Activated T-helper 2 cell treated with anti-CD3 and anti-CD28 coated beads, Interferon-gamma antibody, Interleukin-2, Interleukin-4, amounts not matched to agents 10 μg/mL and 5 μg/mL and 100 μg/mL, durations not matched to agents 14 hours and 24 hours and 36 hours (primary cell): ENCODE measurements around the gene TMPRSS12. TPM values are rescaled to one million over a fixed set of nuclear protein-coding genes. Genes with fewer than 3 reads are reported as not detected.
"Not testable (repeated sequence)": the region's sequence is repeated elsewhere in the genome, so short reads cannot be mapped to it uniquely, and the experiment has no call there.

Experiments
- DNase-seq: peaks from one replicate; pipeline ENCODE4 v3.0.0; 2021; ENCODE audit warnings: low spot score
- H3K27ac Mint-ChIP-seq: one replicate; pipeline ENCODE4 v1.8.0; 2021; ENCODE audit warnings: mixed read lengths
- H3K27me3 Mint-ChIP-seq: one replicate; pipeline ENCODE4 v1.8.0; 2021; ENCODE audit warnings: low read depth, mixed read lengths
- H3K36me3 Mint-ChIP-seq: one replicate; pipeline ENCODE4 v1.8.0; 2021; ENCODE audit warnings: low read depth, mixed read lengths
- H3K4me1 Mint-ChIP-seq: one replicate; pipeline ENCODE4 v1.8.0; 2021; ENCODE audit warnings: low read depth, mixed read lengths
- H3K4me3 Mint-ChIP-seq: one replicate; pipeline ENCODE4 v1.8.0; 2021; ENCODE audit warnings: low read depth, mild to moderate bottlenecking, moderate library complexity, mixed read lengths
- H3K9me3 Mint-ChIP-seq: one replicate; pipeline ENCODE4 v1.8.0; 2021; ENCODE audit warnings: mixed read lengths
- intact Hi-C: fragments of 100-400 bp; cut with micrococcal nuclease; formaldehyde crosslinking; loops from one replicate; pipeline ENCODE4 v1.15.1; 2023
- total RNA-seq: library from RNA; stranded (reverse); gene quantifications from 2 replicates; pipeline ENCODE4 v1.2.3, GENCODE V29; 2022

Gene TMPRSS12
- total RNA-seq, 1 donor from 2014 or later, result not detected

DNA sequence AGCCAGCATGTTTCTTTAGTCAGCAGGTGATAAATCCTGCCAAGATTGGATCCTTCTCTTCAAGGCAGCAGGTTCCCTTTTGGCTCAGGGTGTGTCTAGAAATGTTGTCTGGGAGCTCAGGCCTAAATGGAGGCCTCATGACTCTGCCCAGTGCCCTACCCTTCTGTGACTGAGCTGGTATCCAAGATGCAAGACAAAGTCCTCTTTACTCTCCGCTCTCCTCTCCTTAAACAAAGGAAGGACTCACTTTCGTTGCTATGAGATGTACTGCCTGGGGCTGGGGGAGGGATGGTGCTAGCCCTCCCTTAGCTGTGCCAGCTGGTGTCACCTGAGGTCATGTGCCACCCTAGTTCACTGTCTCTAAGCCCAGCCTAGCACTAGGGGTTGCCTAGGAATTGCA is 13.8 kb upstream of the TMPRSS12 start:
- no peaks in the 10 kb centered on the region for H3K27me3 Mint-ChIP-seq
- peaks cover 9% of the 10 kb centered on the region for H3K9me3 Mint-ChIP-seq
- intact Hi-C loops, result loop anchor here (10.0 kb wide), 1 partner anchor 516 kb away; the partner anchor contains the start of gene CELA1
- no peak for DNase-seq
- peaks cover 6% of the 10 kb centered on the region for H3K4me1 Mint-ChIP-seq
- H3K4me3 Mint-ChIP-seq, result no peak overlapping the region
- no peak overlapping the region for H3K27ac Mint-ChIP-seq
- no peaks in the 10 kb centered on the region for H3K36me3 Mint-ChIP-seq

DNA sequence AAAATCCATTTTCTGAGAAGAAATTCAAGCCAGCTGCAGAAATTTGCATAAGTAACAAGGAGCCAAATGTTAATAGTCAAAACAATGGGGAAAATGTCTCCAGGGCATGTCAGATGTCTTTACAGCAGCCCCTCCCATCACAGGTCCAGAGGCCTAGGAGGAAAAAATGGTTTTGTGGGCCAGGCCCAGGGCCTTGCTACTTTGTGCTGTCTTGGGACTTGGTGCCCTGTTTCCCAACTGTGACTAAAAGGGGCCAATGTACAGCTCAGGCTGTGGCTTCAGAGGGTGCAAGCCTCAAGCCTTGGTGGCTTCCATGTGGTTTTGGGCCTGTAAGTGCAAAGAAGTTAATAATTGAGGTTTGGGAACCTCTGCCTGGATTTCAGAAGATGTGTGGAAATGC is 8.9 kb upstream of the TMPRSS12 start:
- intact Hi-C loops, result not testable (repeated sequence)

DNA sequence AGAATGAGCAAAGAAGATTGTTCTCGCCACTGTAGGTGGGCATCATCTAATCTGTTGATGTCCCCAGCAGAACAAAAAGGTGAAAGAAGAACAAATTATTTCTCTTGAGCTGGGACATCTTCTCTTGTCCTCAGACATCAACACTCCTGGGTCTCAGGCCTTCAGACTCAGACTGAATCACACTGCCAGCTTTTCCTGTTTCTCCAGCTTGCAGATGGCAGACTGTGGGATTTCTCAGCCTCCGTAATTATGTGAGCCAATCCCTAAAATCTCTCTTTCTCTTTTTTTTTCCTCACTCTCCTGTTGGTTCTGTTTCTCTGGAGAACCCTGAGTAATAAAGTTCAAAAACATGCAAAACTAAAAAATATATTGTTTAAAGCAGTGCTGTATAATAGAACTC is 3.7 kb upstream of the TMPRSS12 start:
- DNase-seq, result no peak
- Mint-ChIP-seq H3K36me3 (no peaks in the 10 kb centered on the region), H3K27ac (no peak overlapping the region), H3K4me1 (no peaks in the 10 kb centered on the region), H3K4me3 (no peak overlapping the region), H3K9me3 (peaks cover 36% of the 10 kb centered on the region), H3K27me3 (peaks cover 9% of the 10 kb centered on the region)
- intact Hi-C loops, result no loop called here

More for the DNA sequence above, 8.9 kb upstream of the TMPRSS12 start:
- DNase-seq, H3K36me3 Mint-ChIP-seq, H3K27ac Mint-ChIP-seq, H3K27me3 Mint-ChIP-seq, H3K4me3 Mint-ChIP-seq, H3K4me1 Mint-ChIP-seq: not testable (repeated sequence)
- H3K9me3 Mint-ChIP-seq, result peaks cover 30% of the 10 kb centered on the region

DNA sequence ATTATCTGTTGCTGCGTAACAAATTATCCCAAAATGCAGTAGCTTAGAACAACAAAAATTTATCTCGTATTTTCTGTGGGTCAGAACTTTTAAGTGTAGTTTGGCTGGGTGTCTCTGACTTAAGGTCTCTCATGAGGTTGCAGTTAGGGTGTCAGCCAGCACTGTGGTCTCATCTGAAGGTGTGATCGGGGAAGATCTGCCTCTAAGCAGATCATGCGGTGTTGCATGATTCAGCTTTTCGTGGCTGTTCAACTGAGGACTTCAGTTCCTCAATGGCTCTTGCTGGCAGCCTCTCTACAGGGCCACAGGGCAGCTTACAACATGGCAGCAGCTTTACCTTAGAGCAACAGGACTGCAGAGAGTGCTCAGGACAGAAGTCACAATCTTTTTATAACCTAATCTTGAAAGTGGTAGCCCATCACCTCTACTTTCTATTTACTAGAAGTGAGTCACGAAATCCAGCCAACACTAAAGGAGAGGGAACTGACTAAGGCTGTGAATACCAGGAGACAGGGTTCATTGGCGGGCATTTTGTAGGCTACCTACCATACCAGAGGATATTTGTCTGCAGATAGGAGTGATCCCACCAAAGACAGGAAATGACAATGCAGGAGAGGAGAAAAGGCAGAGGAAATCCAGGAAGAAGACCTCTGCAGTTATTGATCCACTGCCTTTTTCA is 1.8 kb upstream of the TMPRSS12 start:
- no peak overlapping the region for H3K27ac Mint-ChIP-seq
- intact Hi-C loops, result no loop called here
- H3K9me3 Mint-ChIP-seq, result peaks cover 19% of the 10 kb centered on the region
- DNase-seq, result no peak
- H3K36me3 Mint-ChIP-seq, result no peaks in the 10 kb centered on the region
- H3K4me1 Mint-ChIP-seq, result no peaks in the 10 kb centered on the region
- H3K27me3 Mint-ChIP-seq, result peaks cover 10% of the 10 kb centered on the region
- no peak overlapping the region for H3K4me3 Mint-ChIP-seq

DNA sequence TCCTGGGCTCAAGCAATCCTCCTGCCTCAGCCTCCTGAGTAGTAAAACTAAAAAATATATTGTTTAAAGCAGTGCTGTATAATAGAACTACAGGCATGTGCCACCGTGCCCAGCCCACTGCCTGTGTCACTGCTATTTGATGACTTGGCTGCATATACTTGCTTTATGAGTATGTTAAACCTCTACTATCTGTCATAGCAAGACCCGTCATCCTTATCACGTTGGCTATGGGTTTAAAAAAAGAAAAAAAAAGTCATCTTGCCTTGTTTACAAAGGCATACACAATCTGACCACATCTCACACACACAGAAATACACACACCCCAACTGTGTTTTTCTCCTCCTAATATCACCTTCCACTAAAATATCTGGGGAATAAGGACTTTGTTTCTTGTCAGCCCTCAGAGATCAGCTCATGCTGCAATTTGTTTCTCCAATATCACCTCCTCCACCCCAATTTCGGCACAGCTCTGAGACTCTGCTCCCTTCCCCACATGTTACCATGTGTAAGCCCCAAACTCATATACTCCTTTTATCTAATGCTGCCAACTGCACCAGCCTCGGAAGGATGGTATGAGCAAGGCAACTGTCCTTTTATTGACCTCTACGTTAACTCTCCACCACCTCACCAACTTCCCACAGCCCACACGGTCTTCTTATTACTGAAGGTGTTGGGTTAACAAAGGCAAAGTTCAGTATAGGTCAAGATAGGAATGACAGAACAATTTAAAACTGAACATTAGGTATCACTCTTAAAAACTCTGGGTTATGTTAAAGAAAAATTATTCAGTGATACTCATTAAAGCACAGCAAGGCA is 802 bp upstream of the TMPRSS12 start:
- H3K4me1 Mint-ChIP-seq, result no peaks in the 10 kb centered on the region
- no peak overlapping the region for H3K27ac Mint-ChIP-seq
- H3K4me3 Mint-ChIP-seq, result no peak overlapping the region
- DNase-seq, result no peak
- no peaks in the 10 kb centered on the region for H3K36me3 Mint-ChIP-seq
- H3K27me3 Mint-ChIP-seq, result peaks cover 10% of the 10 kb centered on the region
- H3K9me3 Mint-ChIP-seq, result peaks cover 17% of the 10 kb centered on the region
- intact Hi-C loops, result no loop called here

DNA sequence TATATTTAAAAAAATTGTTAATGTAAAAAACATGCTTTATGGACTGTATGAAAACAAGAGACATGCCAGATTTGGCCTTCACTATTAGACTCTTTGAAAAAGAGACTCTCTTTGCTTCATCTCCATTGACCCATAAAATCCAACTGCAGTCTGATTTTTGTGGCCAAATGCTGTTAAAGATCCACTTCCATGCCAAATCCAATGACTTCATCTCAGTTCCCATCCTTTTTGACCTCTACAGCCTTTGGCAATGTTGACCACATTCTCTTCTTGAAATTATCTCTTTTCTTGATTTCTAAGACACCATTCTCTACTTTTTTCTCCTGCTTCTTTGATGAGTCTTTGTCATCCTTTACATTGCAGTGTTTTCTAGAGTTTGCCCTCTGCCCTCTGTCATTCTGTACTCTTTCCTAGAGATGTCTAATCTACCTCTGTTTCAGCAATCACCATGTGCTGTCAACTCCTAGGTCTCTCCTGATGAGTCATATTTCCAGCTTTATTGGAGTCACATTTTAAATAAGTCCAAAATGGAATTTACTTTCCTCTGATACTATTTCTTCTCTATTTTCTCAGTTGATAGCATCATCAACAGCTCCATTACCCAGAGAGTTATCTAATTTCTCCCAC is 2.4 kb downstream of the TMPRSS12 start:
- no peak for DNase-seq
- intact Hi-C loops, result no loop called here
- H3K36me3 Mint-ChIP-seq, result no peaks in the 10 kb centered on the region
- H3K4me3 Mint-ChIP-seq, result no peak overlapping the region
- no peak overlapping the region for H3K27ac Mint-ChIP-seq
- H3K4me1 Mint-ChIP-seq, result no peaks in the 10 kb centered on the region
- H3K27me3 Mint-ChIP-seq, result peaks cover 7% of the 10 kb centered on the region
- peaks cover 16% of the 10 kb centered on the region for H3K9me3 Mint-ChIP-seq

DNA sequence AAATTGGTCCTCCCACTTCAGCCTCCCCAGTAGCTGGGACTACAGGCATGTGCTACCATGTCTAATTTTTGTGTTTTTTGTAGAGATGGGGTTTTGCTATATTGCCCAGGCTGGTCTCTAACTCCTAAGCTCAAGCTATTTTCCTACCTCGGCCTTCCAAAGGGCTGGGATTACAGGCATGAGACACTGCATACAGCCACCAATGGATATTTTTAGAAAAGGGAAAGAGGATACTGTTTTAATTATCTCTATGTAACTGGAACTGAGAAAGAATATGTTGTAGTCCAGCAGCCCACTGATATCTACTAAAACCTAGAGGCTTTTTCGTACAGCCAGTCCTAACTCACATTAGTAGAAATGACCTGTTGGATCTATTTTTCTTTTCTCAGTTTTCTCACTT is 6.2 kb downstream of the TMPRSS12 start:
- H3K27me3 Mint-ChIP-seq, result peaks cover 24% of the 10 kb centered on the region
- no peak for DNase-seq
- H3K36me3 Mint-ChIP-seq, result no peaks in the 10 kb centered on the region
- H3K4me3 Mint-ChIP-seq, result no peak overlapping the region
- intact Hi-C loops, result no loop called here
- no peaks in the 10 kb centered on the region for H3K9me3 Mint-ChIP-seq
- no peaks in the 10 kb centered on the region for H3K4me1 Mint-ChIP-seq
- H3K27ac Mint-ChIP-seq, result no peak overlapping the region

DNA sequence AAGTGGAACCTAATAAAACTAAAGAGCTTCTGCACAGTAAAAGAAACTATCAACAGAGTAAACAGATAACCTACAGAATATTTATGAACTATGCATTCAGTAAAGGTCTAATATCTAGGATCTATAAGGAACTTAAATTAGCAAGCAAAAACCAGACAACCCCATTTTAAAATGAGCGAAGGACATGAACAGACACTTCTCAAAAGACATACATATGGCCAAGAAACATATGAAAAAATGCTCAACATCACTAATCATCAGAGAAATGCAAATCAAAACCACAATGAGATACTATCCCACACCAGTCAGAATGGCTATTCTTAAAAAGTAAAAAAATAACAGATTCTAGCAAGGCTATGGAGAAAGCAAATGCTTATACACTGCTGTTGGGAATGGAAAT is 12.5 kb downstream of the TMPRSS12 start:
- H3K4me3 Mint-ChIP-seq, H3K36me3 Mint-ChIP-seq, DNase-seq, H3K9me3 Mint-ChIP-seq, H3K4me1 Mint-ChIP-seq, H3K27ac Mint-ChIP-seq, intact Hi-C loops: not testable (repeated sequence)
- peaks cover 24% of the 10 kb centered on the region for H3K27me3 Mint-ChIP-seq

DNA sequence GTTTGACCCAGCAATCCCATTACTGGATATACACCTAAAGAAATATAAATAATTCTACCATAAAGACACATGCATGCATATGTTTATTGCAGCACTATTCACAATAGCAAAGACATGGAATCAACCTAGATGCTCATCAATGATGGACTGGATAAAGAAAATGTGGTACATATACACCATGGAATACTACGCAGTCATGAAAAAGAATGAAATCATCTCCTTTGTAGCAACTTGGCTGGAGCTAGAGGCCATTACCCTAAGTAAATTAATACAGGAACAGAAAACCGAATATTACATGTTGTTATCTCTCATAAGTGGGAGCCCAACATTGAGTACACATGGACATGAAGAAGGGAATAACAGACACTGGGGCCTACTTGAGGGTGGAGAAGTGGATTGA is 13.0 kb downstream of the TMPRSS12 start:
- H3K36me3 Mint-ChIP-seq, intact Hi-C loops, DNase-seq, H3K4me3 Mint-ChIP-seq, H3K27ac Mint-ChIP-seq, H3K9me3 Mint-ChIP-seq, H3K4me1 Mint-ChIP-seq: not testable (repeated sequence)
- H3K27me3 Mint-ChIP-seq, result peaks cover 24% of the 10 kb centered on the region

DNA sequence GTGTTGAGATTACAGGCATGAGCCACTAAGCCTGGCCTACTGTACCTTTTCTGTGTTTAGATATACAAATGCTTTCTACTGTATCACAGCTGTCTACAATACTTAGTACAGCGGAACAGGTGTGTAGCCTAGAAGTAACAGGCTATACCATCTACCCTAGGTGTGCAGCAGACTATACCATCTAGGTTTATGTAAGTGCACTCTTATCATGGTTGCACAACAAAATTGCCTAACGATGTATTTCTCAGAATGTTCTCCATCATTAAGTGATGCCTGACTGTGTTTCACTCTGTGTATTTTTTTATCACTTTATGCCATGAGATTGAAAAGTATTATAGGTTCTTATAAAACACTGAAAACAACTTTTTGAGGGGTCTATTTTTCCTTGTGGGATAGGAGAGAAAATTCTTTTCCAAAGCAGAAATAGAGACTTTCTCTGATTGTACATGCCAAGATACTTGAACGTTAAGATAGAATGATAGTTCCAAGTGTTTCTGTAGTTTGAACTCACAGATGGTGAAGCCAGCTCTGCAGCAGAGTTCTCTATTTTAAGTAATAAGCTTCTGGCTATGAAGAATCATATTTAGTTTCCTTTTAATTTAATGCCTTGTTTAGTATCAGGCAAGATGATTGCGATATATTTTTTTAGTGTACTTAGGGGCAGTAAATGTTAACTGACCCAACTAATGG is 17.0 kb downstream of the TMPRSS12 start:
- Mint-ChIP-seq H3K27me3 (peaks cover 2% of the 10 kb centered on the region), H3K9me3 (peaks cover 5% of the 10 kb centered on the region), H3K4me1 (no peaks in the 10 kb centered on the region), H3K27ac (no peak overlapping the region), H3K4me3 (no peak overlapping the region), H3K36me3 (no peaks in the 10 kb centered on the region)
- no peak for DNase-seq
- intact Hi-C loops, result no loop called here

DNA sequence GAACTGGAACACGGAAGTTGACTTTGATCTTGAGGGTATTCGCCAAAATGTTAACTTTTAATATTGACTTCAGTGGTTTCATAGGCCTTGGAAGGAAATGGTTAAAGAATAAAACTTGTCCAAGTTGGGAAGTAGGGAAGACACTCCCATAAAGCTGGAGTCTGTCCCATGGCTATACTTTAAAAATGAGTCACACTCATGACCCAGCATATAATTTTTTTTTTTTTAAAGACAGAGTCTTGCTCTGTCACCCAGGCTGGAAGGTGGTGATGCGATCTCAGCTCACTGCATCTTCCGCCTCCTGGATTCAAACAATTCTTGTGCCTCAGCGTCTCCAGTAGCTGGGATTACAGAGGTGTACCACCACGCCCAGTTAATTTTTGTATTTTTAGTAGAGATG is 19.6 kb downstream of the TMPRSS12 start:
- H3K4me1 Mint-ChIP-seq, result no peaks in the 10 kb centered on the region
- no peak overlapping the region for H3K27ac Mint-ChIP-seq
- H3K27me3 Mint-ChIP-seq, result peaks cover 2% of the 10 kb centered on the region

DNA sequence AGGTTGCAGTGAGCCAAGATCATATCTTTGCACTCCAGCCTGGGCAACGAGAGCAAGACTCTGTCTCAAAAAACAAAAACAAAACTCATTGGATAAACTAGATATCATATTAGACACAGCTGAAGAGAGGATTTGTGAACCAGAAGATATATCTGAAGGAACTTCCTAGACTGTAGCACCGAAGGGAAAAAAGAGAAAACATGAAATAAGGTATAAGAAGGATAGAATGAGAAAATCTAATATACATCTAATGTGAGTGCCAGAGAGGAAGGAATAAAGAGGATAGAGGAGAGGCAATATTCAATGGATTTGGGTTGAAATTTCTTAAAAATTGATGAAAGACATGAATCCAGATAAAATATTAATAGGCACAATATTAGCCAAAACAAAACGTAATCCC is 22.5 kb downstream of the TMPRSS12 start:
- Mint-ChIP-seq H3K4me1 (peaks cover 7% of the 10 kb centered on the region), H3K4me3 (no peak overlapping the region), H3K27me3 (no peaks in the 10 kb centered on the region), H3K36me3 (peaks cover 9% of the 10 kb centered on the region), H3K9me3 (peaks cover 31% of the 10 kb centered on the region), H3K27ac (no peak overlapping the region)
- no peak for DNase-seq
- intact Hi-C loops, result no loop called here

More for the DNA sequence above, 19.6 kb downstream of the TMPRSS12 start:
- H3K9me3 Mint-ChIP-seq, result peaks cover 21% of the 10 kb centered on the region
- no peak overlapping the region for H3K4me3 Mint-ChIP-seq
- H3K36me3 Mint-ChIP-seq, result peaks cover 4% of the 10 kb centered on the region
- intact Hi-C loops, result no loop called here
- no peak for DNase-seq
